HG03045 (cell line): Measurements from ENCODE around the gene EXD3.

Source experiments
- ATAC-seq: cut with Tn5 transposase; IDR thresholded peaks from one replicate; pipeline ENCODE4 v1.9.1; 2021; ENCODE audit warnings: mild to moderate bottlenecking, moderate library complexity; ENCODE audit not compliant: unreplicated experiment

The EXD3 gene

DNA sequence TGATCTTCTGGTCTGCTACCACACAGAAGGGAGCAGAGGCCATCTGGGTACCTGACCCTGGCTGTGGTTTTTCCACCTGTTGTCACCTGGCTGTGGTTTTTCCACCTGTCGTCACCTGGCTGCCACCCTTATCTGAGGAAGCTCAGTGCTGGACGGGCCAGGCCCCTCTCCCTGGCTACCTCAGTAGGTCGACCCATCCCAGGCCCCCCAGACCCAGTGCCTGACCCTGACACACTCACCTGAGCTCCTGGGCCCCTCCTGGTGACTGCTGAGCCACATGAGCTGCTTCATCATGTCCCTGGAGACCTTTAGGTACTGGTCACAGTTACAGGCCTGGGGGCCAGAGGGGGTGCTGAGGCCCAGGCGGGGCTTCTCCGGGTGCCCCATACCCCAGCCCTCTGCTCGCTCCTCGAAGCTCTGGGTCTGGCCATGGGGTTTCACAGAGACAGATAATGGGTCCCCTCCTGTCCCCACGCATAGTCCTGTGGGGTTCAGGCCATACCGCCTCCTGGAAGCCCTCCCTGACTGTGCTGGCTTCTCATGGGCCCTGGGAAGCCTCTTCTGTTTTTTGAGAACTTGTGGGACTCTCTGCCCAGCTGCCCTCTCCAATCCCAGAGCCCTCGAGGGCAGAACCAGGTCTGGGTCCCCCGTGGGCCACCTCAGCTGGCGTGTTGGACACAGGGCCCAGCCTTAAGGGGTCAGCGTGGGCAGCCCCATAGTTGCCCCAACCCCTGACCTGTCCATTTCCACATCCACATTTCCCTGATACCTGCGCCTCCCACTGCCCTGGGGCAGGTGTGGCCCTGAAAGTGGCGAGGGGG is 113.4 kb downstream of the EXD3 start:
- ATAC-seq = no peak

DNA sequence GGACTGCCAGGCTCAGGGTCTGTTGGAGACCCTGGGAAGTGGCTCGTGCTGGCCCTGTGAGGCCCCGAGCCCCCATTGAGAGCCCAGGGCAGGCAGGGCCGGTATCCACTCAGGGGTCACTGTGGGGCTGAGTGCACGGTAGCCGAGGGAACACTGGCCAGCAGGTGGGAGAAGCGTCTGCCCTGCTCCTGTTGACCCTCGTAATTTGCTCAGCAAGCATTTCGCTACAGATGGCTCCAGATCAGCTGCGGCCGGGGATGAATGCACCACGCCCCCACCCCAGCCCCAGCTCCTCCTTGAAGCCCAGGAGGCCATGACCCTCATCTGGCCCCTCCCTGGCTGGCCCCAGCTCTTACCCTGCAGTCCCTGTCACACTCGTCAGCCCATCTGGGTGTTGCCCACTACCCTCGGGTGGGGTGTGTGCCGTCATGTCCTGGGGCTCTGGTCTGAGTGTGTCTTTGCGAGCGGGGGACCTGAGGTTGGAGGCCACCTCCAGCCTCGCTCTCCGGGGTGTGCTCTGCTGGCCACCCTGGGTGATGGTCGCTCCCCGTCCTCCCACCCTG is 114.8 kb downstream of the EXD3 start:
- ATAC-seq = no peak

DNA sequence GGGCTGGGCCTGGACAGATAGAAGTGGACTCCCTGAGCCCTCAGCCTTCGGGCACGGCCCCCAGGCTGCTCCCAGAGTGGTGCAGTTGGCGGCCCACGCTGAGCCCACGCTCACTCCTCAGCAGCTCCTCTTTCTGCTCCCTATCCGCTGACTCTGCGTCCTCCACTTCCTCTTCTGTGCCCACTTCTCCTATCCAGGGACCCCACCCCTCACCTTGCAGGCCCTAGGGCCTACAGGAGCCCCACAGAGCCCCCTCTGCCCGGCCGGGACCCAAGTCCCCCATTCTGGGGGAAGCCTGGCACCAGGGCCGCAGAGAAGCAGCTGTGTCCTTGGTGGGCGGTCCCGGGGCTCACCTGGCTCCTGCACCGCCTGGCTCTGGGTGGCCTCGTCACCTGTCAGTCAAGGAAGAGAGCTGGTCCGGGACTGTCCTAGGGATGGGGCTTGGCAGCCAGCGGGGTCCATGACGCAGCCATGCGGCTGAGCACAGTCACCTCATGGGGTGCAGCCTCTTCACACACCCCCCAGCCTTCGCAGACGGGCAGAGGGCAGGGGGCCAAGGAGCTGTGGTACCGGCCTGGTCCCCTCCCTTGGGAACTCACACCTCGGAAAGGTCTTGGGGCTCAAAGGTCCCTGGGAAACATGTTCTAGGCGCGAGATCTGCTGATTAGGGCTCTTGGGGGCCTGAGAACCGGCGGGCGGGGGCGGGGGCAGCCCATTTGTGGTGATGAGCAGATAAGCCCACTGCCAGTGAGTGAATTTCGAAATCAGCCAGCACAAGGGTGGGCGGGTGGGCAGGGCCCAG is 115.5 kb downstream of the EXD3 start:
- no peak for ATAC-seq

DNA sequence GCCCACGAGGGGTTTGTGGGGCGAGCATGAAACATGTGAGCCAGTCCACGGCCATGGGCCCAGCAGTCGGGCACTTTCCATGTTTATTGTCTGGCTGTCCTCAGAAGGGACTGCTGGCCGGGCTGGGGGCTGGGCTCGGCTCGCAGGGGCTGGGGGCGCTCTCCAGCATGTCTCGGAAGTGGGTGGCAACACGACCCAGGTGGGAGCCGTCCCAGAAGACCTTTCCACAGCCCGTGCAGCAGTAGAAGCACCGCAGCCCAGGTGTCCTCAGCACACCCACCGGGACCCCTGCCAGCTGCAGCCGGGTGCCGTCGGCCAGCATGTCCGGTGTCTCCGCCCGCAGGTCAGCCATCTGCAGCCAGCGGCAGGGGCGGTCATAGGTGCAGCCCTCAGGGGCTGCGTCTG is 116.1 kb downstream of the EXD3 start:
- no peak for ATAC-seq

DNA sequence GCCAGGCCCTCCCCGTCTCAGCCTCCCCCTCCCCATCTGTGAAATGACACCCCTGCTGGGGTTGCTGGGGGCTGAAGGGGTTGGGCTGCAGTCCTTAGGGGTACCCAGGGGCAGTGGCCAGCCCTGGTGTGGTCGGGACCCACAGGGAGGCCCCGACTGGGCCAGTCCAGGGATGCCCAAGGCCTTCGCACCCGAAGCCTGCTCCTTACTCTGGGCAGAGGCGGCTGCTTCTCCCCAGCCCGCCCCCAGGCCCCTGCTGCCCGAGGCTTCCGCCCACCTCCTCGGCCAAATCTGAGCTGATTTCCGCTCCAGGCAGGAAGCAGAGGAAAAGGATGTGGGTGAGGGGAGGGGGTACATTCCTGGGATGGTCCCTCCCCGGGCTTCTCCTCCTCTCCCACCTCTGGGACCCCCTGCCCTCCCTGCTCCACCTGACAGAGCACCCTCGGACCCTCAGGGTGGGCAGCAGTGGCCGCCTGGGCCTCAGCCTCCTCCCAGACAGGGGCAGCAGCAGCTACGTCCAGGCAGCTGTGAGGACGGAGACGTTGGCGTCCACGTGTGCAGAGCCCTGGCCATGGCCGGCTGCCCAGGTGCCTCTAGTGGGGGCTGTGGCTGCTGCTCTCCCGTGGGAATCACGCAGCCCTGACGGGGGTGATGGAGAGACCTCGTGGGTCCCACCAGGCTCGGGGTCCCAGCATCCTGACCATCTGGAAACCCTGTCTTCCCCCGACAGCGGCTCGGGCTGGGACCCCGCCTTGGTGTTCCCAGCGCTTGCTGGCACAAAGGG is 116.7 kb downstream of the EXD3 start:
- ATAC-seq = no peak

DNA sequence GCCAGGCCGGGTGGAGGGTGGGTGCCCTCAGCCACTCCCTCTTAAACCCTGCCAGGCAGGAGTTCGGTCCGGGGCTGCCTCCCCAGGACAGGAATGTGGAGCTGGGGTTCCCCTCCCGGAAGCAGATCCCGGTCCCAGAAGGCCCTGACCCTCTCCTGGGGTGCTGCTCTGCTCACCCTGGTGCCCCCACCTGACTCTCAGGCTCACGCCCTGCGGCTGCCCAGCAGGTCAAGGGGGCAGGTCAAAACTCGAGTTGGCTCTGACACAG is 117.2 kb downstream of the EXD3 start:
- ATAC-seq = no peak

DNA sequence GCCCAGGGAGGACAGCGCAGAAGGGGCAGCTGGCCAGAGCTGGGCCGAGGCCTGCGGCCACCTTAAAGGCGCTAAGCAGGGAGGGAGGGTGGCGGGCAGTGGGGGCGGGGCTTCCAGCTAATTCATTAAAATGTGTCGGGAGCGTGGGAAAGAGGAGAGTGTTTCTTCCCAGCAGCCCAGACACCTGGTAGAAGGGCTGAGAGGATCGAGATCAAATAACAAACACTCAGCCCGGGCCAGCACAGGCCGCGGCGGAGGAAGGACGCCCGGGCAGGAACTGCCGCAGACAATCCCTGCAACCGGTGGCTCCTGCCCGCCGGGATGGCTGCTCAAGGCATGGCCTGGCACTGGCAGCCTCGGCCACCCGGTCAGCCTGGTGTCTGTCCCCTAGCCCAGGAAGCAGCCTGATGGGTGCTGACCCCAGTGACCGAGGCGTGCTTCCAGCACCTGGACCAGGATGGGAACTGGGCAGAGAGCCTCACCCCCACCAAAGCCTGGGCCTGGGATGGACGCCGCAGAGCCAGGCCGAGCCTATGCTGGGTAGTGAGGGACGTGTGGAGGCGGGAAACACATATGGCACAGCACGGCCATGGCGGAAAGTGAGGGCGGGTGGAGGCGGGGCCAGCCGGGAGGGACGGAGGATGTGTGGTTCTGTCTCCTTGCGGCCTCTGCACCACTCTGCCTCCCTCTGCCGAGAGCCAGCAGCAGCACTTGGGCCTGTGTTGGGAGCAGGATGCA is 117.7 kb downstream of the EXD3 start:
- no peak for ATAC-seq

DNA sequence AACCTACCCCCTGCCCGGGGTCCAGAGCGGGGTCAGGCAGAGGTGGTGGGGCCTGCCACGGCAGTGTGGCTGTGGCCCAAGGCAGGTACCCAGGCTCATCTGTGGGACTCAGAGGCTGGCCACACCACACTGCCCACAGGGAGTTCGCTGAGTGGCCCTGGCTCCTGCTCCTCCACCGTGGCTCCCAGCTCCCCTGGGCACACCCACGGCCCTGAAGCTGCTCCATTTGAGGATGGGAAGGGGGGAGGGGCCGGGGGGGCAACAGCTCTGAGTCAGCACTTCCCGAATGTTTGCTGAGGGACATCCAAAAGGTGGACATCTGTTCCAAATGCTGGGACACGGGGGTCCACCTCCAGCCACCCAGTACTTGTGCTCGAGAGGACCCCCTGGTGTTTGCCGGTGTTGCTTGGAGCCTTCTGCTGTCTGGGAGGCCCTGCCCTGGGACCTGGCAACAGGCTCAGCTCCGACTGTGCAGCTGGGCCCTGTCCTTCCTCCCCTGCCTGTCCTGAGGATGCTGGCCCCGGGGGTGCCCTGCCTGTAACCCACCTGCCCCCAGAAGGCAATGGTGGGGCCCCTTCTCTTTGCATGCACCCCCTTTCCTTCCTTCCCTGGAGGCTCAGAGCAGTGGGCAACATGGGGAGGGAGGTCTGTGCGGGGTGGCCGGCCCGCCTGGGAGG is 118.4 kb downstream of the EXD3 start:
- no peak for ATAC-seq

DNA sequence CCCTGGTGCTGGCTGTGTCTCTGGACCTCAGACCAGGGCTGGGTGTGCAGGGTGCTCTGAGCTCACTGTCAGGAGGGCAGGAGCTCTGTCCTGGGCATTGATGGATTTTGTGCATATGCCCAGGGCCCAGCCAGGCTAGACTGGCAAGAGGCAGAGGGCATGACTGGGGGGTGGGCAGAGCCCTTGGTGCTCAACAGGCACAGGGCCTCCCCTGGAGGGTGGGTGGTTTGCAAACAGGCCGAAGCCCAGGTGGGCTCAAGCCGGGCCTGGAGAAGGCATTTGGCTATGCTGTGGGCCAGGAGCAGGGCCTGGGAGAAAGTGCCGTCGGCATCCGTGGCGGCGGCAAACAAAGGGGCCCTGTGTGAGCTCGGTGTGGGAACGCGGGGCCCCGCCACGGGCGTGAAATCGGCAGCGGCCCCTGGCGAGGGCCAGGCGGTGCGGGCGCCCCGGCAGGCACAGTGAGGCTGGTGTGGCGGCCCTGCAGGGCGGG is 119.0 kb downstream of the EXD3 start:
- no peak for ATAC-seq

DNA sequence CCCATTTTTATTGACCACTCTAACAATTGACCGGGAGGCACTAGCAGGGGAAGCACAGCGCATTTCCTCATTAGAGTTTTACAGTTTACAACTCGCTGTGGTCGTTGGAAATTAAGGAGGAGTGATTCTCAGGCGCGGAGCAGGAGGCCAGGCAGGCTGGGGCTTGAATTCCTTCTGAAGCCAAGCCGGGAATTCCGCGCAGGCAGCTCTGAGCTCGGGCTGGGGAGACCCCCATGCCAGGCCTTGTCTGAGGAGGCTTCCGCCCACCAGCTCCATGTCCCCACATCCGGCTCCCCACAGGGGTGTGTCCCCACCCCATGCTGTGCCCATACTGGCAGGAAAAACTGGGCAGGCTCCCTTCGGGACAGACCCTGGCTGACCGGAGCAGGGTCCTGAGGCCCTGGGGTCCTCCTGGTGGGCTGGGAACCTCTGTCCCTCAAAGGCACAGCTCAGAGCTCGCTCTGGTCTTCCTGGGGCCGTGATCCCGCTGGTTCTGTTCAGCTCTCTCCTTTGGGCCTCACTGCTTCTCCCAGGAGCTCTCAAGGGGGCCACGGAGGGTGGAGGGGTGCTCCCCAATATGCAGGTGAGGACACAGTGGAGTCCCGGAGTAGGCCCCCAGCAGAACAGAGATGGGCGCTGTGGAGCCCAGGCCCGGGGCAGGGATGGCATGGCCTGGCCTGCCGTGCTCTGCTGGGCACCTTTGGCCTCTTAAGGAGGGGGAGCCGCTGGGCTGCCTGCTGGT is 119.6 kb downstream of the EXD3 start:
- ATAC-seq = no peak

DNA sequence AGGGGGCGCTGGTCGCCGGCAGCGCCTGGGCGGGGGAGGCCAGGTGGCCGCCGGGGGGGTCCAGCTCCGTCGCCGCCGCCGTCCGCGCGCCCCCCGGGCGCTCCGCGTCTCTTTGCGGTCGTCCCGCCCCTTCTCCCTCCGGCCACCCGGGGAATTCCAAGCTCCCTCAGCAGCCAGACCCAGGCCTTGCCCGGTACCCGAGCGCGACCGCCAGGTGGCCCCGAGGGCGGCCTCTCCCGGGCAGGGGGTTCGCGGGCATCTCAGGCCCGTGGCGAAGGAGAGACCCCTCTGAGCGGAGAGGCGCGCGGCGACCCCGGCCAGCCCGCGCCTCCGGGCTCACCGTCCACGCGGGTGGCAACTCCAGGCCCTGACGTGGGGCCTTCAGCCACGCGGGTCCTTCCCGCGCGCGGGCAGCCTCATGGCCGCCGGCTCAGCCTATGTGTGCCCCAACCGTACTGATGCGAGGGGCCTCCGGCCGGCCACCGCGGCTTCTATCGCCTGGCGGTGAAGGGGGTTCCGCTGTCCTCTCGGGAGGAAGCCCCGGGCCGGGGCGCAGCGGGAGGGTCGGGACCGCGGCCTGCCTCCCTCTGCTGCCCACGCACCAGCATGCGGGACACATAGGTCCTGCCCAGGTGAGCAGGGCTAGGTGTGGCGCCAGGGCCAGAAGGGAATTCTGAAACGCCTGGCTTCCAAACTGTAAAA is 120.4 kb downstream of the EXD3 start:
- peak; percentile 38 for ATAC-seq

DNA sequence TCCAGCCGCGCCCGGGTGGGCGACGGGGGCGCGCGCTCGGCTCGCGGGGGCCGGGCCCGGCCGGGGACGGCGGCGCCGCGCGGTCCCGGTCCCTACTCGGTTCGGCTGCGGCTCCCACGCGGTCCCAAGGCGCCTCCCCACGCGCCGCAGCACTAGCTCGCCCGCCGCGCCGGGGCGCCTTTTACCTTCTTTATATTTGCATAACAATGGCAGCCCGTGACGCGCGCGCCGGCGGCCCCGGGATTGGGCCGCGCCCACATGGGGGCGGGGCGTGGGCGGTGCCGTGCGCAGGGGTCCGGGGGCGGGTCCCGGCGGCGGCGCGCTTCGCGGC is 120.9 kb downstream of the EXD3 start, which contains the start of gene NRARP:
NRARP (minus strand) TSS at position 154 of the 331 bp plus-strand sequence. CDS start 343 bp downstream, outside the sequence.
- ATAC-seq = peak; percentile 65

DNA sequence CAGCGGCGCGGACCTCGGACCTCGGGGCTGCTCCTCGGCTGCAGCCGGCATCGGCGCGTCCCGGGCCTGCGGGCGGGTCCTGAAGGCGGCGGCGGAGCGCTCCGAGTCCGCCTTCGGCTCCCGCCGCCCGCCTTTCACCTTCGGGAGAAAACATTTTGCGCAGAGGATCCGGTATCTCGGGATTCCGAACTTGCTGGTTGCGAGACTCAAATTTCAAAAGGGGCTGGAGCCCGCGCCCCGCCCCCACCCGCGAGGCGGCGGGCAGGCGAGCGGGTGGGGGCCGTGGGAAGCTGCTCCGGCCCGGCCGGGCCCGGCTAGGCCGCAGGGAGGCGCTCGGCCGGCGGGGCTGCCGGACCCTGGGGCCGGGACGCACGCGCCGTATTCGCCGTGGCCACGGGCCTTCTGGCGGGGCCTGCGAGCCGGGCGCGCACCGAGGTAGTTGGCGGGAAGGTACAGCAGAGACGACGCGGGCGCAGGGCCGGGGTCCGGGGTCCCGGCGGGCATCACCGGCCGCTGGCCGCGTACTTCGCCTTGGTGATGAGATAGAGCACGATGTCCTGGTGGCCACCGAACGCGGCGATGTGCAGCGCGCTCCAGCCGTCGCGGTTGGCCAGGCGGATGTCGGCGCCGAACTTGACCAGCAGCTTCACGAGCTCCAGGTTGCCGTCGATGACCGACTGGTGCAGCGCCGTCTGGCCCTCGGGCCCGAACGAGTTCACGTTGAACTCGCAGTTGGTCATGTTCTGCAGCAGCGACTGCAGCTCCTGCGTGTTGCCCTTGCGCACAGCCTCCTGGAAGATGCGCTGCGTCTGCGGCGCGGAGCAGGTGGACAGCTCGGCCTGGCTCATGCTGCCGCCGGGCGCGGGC is 121.6 kb downstream of the EXD3 start:
- ATAC-seq = peak; percentile 3

DNA sequence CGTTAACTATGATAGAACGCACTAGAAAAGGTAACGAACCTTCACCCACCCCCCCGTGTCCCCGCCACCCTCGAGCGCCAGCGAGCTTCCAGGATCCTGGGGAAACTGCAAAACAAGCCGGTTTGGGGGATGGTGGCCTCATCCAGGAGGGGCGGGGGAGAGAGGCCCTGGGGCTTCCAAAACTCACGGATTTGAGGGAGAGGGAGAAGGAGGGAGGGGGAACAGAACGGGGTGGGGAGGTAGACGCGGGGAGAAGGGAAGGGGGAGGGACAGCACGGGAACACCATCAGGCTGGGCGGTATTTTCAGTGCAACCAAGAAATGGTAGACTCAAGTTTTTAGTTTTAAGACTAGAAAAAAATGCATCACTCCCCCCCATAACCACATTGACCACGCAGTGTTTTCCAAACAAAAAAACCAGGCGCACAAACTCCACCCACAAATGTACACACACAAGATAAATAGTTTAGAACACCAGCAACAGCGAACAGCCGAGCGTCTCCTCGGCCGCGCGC is 122.3 kb downstream of the EXD3 start:
- no peak for ATAC-seq

DNA sequence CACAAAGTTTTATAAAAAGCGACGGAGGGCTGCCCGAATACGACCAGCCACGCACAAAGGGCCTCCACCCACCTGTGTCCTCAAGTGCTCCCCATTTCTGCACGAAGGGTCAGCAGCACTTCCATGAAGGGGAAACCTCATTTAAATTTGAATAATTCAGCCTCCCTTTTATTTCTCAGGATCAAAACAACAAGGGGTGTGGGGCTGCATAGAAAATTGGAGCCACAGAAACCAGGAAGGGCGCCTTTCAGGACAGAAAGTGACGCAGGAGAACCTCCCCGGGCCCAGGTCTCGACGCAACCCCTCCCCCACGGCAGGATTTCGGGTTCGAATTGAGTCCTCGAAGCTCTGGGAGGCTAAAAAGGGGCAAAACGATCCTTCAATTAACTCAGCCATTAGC is 123.0 kb downstream of the EXD3 start:
- ATAC-seq = no peak

DNA sequence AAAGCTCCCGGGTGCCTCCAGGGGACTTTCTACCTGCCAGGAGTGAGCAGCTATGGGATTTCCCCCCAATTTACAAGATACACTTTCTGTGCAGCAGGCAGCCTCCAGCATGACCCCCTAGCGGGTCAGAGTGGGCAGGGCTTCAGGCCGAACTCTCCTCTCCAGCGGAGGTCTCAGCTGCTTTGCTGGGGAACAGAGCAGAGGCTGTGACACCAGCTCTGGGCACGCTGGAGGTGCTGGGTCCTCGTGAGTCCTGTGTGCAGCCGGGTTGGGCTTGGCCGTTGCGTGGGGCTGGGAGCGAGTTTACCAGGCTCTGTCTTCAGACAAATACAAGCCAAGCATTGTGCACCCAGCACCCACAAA is 123.8 kb downstream of the EXD3 start:
- ATAC-seq = no peak

DNA sequence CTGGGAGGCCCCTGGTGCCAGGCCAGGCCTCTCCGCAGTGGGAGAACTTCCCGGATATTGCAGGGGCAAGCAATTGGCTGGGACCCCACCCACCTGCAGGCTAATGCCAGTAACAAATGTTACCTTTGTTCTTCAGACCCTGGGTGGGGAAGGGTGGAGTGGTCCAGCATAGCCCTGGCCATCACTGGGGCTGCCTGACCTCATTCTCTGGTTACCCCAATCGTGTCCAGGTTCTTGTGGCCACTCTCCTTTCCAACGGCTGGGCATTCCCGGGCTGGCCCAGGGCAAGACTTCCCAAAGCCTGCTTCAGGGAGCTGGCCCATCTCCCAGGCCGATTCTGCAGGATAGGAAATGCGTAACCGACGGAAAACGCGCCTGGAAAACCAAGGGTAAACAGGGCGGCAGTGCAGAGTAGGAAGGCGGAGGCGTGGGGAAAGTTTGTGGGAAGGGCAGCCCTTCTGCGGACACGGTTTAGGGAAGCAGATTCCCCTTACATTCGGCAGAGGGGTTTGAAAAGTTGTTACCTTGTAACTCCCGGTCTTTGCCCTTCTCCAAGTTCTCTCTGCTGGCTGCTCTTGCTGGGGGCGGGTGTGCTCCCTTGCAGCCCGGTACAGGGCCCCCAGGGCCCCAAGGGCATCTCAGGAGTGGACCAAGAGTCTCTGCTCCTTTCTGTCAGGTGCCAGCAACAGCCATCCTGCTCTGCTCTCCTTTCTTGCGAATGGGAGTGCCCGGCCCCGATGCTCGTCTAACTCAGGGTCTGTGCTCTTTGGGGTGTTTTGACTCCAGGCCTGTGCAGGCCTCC is 124.4 kb downstream of the EXD3 start:
- ATAC-seq = no peak
